NCI-H524 (cell line): ENCODE data around the gene LIG1.
"Not testable (repeated sequence)": the region's sequence is repeated elsewhere in the genome, so short reads cannot be mapped to it uniquely, and the experiment has no call there.

ENCODE experiments used
- DNase-seq, 2 experiments: peaks; one replicate each; lab custom pipeline; 2025; lab: John Stamatoyannopoulos, UW

LIG1 gene

GRCh38 chr19:48121066-48121465 is 49.1 kb downstream of the LIG1 start:
- DNase-seq, result no peak

- DNase-seq, result no peak
Measured at GRCh38 chr19:48120505-48120904, 49.6 kb downstream of the LIG1 start.

GRCh38 chr19:48118131-48118517 is 52.0 kb downstream of the LIG1 start:
- no peak for DNase-seq

- DNase-seq, result no peak
Measured at GRCh38 chr19:48117515-48118130, 52.5 kb downstream of the LIG1 start.

- DNase-seq, result no peak
Measured at GRCh38 chr19:48113190-48113917, 56.8 kb downstream of the LIG1 start.

GRCh38 chr19:48111280-48111679 is 58.9 kb downstream of the LIG1 start:
- DNase-seq, result no peak

- peak; percentile 81 to 93 for DNase-seq
Measured at GRCh38 chr19:48110350-48110966, 59.7 kb downstream of the LIG1 start, which contains the start of gene PLA2G4C. PLA2G4C (minus strand) TSS chr19:48110817; CDS start chr19:48106529, 4,288 bp downstream.

GRCh38 chr19:48108997-48109782 is 61.0 kb downstream of the LIG1 start:
- no peak for DNase-seq

GRCh38 chr19:48103922-48104321 is 66.2 kb downstream of the LIG1 start:
- no peak for DNase-seq

- peak; percentile 18 to 32 for DNase-seq
Measured at GRCh38 chr19:48102870-48103751, 67.0 kb downstream of the LIG1 start.

- no peak for DNase-seq
Measured at GRCh38 chr19:48095612-48096175, 74.5 kb downstream of the LIG1 start.

GRCh38 chr19:48094855-48095203 is 75.3 kb downstream of the LIG1 start:
- no peak for DNase-seq

- DNase-seq, result no peak
Measured at GRCh38 chr19:48094129-48094854, 75.9 kb downstream of the LIG1 start.

- not testable (repeated sequence) for DNase-seq
Measured at GRCh38 chr19:48091111-48091718, 78.9 kb downstream of the LIG1 start.

- no peak for DNase-seq
Measured at GRCh38 chr19:48090281-48090802, 79.8 kb downstream of the LIG1 start.

GRCh38 chr19:48088991-48089390 is 81.2 kb downstream of the LIG1 start:
- DNase-seq, result not testable (repeated sequence)

GRCh38 chr19:48085904-48086864 is 84.0 kb downstream of the LIG1 start:
- DNase-seq, result no peak

- DNase-seq, result no peak
Measured at GRCh38 chr19:48085076-48085475, 85.1 kb downstream of the LIG1 start.

GRCh38 chr19:48081106-48081505 is 89.0 kb downstream of the LIG1 start:
- DNase-seq, result no peak
